ENCODE measurements around the gene SLCO2A1.

DNA sequence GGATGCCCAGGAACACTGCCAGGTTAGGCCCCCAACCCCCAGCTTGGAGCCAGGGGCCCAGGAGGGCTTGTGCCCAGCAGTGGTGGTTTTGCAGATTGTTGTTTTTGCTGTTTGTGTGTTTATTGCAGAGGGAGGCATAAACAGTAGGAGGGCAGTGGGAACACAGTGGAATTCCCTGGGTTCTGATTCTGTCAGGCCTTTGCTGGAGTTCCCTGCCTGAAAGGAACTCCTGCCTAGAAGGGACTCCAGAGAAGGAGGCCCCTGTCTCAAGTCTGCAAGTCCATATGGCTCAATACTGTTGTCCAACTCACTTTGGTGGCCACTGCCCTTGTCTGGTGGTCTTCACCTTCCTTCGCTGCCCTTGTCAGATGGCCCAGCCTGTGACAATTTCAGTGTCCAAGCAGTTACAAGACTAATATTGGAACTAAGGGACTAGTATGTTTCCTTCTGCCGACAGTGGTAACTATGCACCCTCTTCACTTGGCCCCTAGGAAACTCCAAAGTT is 86.6 kb downstream of the SLCO2A1 start:
- no peak for TF ChIP-seq CTCF (conservative IDR thresholded peaks at IDR 0.05; ENCODE audit: low read depth in 2 of 2)
- TF ChIP-seq EZH2 (IDR thresholded peaks at IDR 0.05; ENCODE audit: low read depth, unreplicated experiment): no peak
- no peak for TF ChIP-seq REST (IDR thresholded peaks at IDR 0.05; ENCODE audit: unreplicated experiment)

Measured in GM23338 (cell line).